Fibroblast of peridontal ligament (primary cell): ENCODE measurements around the gene INS.
A peak's percentile ranks its signal among the peaks of the same experiment; 100 is the strongest.
"Not testable (repeated sequence)": the region's sequence is repeated elsewhere in the genome, so short reads cannot be mapped to it uniquely, and the experiment has no call there.

Experiments used
- DNase-seq: peaks from one replicate; pipeline ENCODE4 v3.0.0-alpha.2; 2010; ENCODE audit errors: extremely low read depth

INS gene

GRCh38 chr11:2132874-2133240 is 28.2 kb downstream of the INS start:
- no peak for DNase-seq

DNA sequence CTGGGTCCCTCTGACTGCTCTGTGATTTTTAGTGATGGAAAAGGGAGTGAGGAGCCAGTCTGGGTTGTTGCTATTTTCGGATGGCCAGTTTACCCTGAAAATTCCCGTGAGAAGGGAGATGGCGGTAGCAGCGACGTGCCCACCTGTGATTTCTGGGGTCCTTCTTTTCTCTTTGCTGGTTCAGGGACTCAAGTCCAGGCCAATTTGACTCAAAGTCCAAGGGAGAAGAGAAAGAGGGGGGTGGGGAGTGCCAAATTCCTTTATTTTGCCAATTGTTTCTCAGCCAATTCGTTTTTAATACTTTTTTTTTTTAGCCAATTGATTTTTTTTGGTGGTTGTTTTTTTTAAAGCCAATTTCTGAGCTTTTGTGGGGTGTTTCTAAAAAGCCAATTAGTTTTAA is 28.8 kb downstream of the INS start:
- DNase-seq: no peak

DNA sequence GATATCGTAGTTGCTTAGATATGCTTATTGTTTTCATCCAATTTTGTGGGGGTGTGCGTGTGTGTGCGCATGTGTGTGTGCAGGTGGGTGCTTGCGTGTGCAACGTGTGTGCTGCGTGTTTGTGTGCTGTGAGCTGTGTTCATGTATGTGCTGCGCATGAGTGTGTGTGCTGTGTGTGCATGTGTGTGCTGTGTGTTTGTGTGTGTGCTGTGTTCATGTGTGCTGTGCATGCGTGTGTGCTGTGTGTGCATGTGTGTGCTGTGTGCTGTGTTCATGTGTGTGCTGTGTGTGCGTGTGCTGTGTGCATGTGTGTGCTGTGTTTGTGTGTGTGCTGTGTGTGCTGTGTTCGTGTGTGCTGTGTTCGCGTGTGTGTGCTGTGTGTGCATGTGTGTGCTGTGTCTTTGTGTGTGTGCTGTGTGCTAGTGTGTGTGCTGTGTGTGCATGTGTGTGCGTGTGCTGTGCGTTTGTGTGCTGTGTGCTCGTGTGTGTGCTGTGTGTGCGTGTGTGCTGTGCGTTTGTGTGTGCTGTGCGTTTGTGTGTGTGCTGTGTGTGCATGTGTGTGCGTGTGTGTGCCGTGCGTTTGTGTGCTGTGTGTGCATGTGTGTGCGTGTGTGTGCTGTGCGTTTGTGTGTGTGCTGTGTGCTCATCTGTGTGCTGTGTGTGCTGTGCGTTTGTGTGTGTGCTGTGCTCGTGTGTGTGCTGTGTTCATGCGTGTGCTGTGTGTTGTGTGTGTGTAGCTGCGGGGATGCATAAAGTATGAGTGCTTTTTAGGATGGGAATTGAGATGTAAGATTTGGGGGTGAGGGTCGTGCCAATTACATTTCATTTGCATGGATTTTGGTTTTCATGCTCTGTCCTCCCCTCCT is 29.4 kb downstream of the INS start:
- DNase-seq: no peak

DNA sequence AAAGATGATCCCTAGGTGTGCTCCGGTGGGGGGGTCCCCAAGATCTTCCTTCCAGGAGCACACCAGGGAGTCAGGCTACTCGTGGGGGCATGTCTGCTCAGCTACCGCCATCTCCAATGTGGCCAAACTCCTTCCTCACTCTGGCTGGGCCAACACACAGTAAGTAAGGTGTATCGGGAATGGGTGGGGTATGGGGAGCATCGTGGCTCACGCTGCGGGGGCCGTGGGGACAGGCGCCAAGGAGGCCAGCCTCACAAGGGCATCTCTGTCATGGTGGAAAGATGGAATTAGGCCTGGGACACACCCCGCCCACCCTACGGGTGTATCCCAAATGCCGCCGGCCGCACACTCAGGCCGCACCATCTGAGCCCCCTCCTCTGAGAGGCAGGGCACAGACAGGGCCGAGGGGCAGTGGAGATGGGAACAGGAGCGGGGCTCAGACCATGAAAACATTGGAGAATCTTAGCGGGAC is 30.1 kb downstream of the INS start:
- no peak for DNase-seq

DNA sequence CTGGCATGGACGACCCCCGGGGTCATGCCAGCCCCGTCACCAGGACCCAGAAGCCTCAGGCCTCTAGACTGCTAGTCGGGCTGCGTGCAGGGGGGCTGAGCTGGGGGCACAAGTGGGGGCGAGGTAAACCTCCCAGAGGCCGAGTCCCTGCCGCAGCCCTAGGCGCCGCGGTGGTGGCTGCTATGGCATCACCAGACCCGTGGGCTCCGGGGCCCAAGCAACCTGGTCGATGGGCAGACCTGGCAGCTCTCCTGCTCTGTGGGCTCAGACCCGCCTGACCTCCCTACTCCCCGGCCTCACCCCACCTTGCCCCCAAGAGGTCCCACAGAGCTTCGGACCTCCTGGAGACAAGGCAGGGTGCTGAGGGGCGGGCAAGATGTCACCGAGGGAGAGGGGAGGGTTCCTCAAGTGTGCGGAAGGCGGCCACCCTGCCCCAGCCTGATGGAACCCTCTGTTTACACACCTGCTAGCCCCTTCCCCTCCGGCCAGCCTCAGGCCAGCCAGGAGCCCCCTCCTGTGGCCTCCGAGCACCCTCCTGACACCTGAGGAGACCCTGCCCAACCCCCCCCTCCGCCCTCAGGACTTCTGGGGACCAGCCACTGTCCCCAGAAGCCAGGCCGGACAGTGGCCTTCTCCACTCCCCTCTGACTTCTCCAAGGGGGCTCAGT is 31.2 kb downstream of the INS start:
- DNase-seq: no peak

DNA sequence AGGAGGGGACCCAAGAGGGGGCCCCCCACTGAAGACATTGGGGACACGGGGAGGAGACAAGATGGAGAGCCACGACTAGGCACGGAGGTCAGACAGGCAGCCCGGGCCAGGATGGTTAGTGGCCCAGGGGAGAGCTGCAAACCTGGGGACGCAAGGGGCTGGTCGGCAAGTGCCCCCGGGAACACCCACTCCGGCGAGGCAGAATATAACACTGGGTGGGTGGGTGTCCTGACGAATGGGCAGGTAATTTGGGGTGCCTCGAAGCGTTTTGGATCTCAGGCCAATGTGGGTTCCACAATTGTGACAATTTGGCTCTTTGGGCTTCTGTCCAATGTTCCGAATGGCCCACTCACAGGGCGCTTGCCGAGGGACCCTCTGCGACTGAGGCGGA is 31.7 kb downstream of the INS start:
- DNase-seq: no peak

DNA sequence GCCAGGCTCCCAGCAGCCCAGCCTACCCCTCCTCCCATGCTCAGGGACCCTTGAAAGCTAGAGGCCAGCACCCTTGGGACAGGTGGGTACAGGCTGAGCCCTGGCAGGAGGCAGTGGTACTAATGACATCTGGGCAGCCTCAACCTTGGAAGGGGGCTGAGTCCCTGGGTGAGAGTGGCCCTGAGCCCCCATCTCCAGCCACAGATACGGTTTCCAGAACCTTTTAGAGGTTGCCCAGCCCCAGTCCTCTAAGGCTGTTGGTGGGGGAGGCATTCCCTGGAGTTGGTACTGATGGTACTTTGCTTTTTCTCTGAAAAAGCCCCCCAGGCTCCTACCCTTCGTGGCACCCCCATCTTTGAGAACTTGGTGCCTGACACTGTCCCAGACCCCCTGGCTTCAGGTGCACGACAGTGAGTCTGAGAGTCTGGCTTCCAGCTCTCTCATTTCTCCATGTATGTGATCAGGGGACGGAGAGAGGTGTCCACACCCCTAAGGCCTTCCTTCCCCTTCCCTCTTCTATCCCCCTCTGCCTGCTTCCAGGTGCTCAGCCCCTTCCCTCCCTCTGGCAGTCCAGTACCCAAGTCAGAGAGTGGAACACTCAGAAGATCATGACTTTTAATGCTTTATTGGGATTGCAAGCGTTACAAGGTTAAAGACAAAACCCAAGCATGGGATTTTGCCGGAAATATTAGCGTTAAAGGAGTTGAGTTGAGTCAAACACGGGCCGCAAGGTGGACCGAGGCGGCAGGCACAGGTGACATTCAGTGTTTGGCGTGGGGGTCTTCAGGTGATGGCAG is 32.3 kb downstream of the INS start:
- no peak for DNase-seq

DNA sequence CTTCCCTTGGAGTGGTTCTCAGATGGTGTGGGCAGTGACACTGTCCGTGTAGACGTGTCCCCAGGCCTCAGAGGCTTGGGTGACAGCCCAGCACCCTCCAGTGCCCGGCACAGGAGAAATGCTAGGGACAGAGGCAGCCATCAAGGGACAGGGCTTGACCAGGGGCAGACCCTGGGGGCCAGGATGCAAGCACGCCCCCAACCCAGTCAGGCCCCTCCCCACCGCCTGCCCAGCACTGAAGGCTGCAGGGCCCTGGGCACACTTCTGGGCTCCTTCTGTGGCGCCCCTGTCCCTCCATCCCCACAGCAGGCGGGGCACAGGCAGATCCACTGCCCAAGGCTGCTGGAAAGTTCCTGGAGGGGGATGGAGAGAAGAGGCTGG is 32.9 kb downstream of the INS start:
- no peak for DNase-seq

DNA sequence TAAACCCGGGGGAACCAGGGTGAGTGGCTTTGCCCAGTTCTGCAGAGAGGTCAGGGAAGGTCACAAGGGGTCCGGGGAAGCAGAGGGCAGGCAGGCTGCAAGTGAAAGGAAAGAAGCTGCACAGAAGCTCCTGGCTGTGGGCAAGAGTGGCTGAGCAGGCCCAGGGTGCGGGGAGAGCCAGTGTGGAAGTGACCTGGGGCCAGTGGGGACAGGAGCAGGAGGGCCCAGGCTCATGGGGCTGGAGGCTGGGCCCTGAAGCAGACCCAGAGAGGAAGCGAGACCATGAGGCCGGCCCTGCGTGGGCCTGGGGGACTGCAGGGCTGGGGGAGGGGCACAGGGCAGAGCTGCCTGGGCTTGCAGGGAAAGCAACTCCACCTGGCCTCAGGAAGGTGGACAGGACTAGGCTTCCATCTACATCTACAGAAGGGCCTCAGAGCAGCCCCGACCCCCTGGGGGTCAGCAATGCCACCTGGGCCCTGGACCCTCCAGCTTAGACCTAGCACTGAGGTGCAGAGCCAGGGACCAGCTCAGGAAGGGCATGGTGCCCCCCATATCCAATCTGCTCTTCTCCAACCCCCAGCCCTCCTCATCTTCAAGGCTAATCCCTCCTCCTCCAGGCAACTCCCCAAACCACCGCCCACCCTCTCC is 33.4 kb downstream of the INS start:
- DNase-seq: no peak

GRCh38 chr11:2126520-2127085 is 34.4 kb downstream of the INS start:
- no peak for DNase-seq

DNA sequence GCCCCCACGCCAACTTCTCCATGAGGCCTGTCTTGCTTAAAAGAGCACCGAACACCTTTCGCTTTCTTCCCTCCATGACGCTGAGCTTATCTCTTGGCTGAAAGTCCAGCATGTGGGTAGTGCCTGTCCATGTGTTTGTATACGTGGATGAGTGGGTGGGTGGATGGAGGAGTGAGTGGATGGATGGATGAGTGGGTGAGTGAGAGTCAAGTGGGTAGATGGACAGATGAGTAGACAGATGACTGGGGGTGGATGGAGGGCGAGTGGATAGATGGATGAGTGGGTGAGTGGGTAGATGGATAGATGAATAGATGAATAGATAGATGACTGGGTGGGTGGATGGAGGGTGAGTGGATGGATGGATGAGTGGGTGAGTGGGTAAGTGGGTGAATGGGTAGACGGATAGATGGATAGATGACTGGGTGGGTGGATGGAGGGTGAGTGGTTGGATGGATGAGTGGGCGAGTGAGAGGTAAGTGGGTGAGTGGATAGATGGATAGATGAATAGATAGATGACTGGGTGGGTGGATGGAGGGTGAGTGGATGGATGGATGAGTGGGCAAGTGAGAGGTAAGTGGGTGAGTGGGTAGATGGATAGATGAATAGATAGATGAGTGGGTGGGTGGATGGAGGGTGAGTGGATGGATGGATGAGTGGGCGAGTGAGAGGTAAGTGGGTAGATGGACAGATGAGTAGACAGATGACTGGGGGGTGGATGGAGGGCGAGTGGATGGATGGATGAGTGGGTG is 36.1 kb downstream of the INS start:
- not testable (repeated sequence) for DNase-seq

- no peak for DNase-seq
Measured at GRCh38 chr11:2123628-2123960, 37.4 kb downstream of the INS start.

DNA sequence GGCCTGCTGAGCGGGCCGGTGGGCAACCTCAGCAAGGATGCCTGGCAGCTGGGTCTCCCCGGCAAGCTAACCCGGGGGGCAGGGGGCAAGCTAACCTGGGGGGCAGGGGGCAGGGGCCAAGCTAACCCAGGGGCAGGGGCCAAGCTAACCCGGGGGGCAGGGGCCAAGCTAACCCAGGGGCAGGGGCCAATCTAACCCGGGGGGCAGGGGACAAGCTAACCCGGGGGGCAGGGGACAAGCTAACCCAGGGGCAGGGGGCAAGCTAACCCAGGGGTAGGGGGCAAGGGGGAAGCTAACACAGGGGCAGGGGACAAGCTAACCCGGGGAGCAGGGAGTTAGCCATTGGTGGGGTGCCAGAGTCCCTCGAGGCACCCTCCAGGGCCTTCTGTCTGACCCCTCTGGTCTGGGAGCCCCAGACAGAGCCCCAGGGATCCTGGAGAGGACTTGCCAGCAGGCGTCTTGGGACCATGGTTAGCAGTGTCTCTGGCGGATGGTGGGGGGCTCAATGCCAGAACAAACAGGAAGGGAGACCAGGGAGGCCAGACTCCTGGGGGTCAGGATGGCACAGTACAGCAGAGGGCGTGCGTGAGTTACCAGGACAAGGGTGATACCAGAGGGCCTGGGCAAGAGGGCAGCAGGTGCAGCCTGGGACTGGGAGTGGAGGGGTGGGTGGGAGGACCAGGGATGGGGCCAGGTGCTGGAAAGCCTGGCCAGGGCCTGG is 37.9 kb downstream of the INS start:
- DNase-seq: no peak

DNA sequence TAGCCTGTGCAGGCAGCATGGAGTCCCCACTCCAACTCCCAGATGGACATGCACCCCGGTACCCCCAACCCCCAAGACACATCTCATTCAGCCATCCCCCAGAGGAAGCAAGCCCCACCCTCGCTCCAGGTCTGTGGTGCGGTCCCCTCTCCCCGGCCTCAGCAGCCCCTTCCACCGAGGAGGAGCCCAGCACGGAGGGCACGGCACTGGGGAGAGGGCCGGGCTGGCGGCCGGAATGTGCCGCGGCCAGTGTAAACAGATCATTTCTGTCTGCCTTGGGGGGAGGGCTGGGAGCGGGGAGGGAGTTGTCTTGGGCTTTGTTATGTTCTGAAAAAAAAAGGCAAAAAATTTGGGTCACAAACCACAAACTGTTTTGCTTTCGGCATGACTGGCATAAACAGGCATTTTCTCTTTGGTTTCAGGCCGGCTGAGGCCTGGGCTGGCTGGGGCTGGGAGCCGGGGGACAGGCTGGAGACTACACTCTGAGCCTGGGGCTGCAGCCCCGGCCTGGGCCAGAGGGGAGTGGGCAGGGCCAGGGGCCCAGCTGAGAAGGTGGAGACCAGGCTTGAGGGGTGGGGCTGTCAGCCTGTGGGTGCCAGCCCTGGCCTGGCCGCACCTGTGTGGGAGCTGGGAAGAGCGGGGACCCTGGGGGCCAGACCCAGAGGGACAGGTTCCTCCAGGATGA is 38.6 kb downstream of the INS start:
- DNase-seq: peak; percentile 63

DNA sequence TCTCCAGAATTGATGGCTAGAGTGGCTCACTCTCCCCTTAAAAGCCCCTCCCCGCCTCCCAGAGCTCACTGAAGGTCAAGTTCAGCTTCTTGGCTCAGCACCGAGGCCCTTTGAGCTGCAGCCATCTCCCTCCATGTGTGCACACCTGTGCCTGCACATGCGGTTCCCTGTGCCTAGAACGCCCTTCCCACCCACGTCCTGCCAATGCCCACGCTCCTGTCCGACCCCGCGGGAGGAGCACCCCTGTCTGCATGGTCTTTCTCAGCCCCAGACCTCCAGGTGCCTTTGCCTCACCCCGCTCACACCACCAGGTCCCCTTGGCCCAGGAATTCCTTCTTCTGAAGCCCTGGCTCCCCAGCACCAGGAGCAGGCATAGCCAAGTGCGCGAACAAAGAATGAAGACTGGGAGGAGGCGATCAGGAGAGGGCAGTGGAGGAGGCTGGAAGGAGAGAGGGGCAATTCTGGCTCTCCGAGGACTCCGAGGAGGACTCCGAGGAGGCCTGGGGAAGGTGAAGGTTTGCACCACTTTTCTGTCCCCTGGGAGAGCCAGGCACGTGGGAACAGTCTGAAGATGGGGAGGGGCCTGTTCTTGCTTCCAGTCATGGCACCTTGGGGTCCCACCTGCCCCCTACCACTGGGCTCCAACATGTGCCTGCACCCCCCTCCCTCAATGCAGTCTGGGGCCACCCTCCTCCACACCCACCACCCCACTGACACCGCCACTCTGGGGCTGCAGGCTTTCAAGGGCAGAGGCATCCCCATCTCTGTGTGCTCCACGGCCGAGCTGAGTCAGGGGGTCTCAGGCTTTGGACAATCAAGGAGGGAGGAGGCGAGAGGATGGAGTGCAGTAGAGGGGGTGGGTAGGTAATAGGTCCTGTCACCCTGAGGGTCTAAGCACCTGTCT is 39.5 kb downstream of the INS start:
- DNase-seq: no peak

- DNase-seq: peak; percentile 17
Measured at GRCh38 chr11:2120359-2121100, 40.5 kb downstream of the INS start.

GRCh38 chr11:2118677-2119076 is 42.3 kb downstream of the INS start:
- DNase-seq: no peak

DNA sequence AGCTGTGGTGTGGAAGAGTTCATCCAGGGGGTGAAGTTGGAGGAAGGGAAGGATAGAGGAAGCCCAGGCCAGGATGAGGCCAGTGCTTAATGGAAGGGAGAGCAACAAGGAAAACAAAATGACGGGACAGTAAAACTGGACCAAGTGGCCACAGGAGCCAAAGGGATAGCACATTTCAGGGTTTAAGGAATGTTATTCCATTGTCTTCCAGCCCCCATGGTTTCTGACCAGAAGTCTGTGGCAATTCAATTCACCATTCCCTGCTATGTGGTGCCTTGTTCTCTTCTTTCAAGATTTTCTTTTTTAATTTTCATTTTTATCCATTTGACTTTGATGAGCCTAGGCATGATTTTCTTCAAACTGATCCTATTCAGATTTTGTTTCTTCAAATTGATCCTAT is 44.3 kb downstream of the INS start:
- no peak for DNase-seq
